ENCODE results near the gene ZNF431. TPM values are rescaled to one million over a fixed set of nuclear protein-coding genes. Genes with fewer than 3 reads are reported as not detected.

ZNF431 gene
- total and polyA plus RNA-seq, 9 donors: 11.7 to 52.2 (median 30.5) TPM

GRCh38 chr19:21158523-21159135 is 16.8 kb downstream of the ZNF431 start:
- no peak for DNase-seq
- TF ChIP-seq, protein P1, sequence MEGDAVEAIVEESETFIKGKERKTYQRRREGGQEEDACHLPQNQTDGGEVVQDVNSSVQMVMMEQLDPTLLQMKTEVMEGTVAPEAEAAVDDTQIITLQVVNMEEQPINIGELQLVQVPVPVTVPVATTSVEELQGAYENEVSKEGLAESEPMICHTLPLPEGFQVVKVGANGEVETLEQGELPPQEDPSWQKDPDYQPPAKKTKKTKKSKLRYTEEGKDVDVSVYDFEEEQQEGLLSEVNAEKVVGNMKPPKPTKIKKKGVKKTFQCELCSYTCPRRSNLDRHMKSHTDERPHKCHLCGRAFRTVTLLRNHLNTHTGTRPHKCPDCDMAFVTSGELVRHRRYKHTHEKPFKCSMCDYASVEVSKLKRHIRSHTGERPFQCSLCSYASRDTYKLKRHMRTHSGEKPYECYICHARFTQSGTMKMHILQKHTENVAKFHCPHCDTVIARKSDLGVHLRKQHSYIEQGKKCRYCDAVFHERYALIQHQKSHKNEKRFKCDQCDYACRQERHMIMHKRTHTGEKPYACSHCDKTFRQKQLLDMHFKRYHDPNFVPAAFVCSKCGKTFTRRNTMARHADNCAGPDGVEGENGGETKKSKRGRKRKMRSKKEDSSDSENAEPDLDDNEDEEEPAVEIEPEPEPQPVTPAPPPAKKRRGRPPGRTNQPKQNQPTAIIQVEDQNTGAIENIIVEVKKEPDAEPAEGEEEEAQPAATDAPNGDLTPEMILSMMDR (IDR thresholded peaks at IDR 0.05): no peak
- TF ChIP-seq POLR2A (IDR thresholded peaks at IDR 0.05) (no peak), EP300 (IDR thresholded peaks at IDR 0.05) (no peak)
- Histone ChIP-seq H3K4me1 (ENCODE audit: insufficient read depth) (peaks cover 6% of the 10 kb centered on the region), H3K27me3 (no peaks in the 10 kb centered on the region), H3K4me3 (no peak overlapping the region), H3K9me3 (no peaks in the 10 kb centered on the region), H3K36me3 (no peaks in the 10 kb centered on the region), H3K27ac (no peak overlapping the region)
- WGBS, 3 donors: 41 to 85% (median 81%) methylated on average over 1 of the region's 1 CpG
- intact Hi-C loops (cut with DNase I): no loop called here

- 97 to 99% (median 98%) methylated on average over 5 of the region's 5 CpGs for WGBS, 3 donors
- no peak overlapping the region for H3K4me3 ChIP-seq
- no peaks in the 10 kb centered on the region for H3K36me3 ChIP-seq
- H3K27me3 ChIP-seq: no peaks in the 10 kb centered on the region
- H3K27ac ChIP-seq: no peak overlapping the region
- H3K4me1 ChIP-seq (ENCODE audit: insufficient read depth): peaks cover 4% of the 10 kb centered on the region
- TF ChIP-seq EP300 (IDR thresholded peaks at IDR 0.05) (no peak), POLR2A (IDR thresholded peaks at IDR 0.05) (no peak)
- TF ChIP-seq, protein P1 (IDR thresholded peaks at IDR 0.05): no peak
- DNase-seq: no peak
- intact Hi-C loops (cut with DNase I): no loop called here
- no peaks in the 10 kb centered on the region for H3K9me3 ChIP-seq
These were observed 22.7 kb downstream of the ZNF431 start for GRCh38 chr19:21164541-21164940.

GRCh38 chr19:21166436-21166835 is 24.6 kb downstream of the ZNF431 start:
- H3K27me3 ChIP-seq: no peaks in the 10 kb centered on the region
- TF ChIP-seq EP300 (IDR thresholded peaks at IDR 0.05): no peak
- TF ChIP-seq, protein P1 (IDR thresholded peaks at IDR 0.05): no peak
- no peak for TF ChIP-seq POLR2A (IDR thresholded peaks at IDR 0.05)
- WGBS, 3 donors: 80 to 93% (median 90%) methylated on average over 2 of the region's 2 CpGs
- DNase-seq: no peak
- intact Hi-C loops (cut with DNase I): no loop called here
- peaks cover 5% of the 10 kb centered on the region for H3K4me1 ChIP-seq (ENCODE audit: insufficient read depth)
- no peak overlapping the region for H3K4me3 ChIP-seq
- no peaks in the 10 kb centered on the region for H3K9me3 ChIP-seq
- no peak overlapping the region for H3K27ac ChIP-seq
- H3K36me3 ChIP-seq: no peaks in the 10 kb centered on the region

DNA sequence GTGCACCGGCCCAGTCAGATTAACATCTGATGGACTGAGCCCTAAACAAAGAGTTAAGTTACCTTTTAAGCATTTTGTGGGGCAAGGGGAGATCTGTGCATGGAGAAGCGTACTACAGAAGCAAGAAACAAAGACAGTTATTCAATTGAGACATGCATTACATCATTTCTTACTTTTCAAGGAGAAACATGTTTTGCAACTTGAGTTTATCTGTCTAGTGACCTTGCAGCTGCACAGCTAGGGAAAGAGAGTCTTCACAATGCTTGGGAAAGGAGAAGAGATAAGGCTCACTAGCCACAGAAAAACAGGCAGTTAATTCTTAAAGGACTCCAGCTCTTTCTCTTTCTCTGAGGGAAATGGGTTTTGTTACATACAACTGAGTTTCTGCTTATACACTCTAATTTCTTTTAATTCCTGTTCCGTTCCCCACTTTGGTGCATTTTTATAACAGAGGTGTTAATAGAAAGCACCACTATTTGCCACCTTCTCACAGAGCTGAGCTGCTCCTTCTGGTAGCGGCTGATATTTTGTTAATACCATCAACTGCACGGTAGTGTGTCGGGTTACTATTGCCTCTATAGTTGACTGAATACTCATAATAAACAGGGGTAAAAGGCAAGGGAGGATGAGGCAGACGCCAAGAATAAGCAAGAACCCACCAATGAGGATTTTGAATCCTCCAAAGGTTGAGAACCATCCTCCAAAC is 55.9 kb downstream of the ZNF431 start:
- no peaks in the 10 kb centered on the region for H3K27me3 ChIP-seq
- intact Hi-C loops (cut with DNase I): no loop called here
- H3K4me3 ChIP-seq: no peak overlapping the region
- no peaks in the 10 kb centered on the region for H3K36me3 ChIP-seq
- peak in 2 of 5 donors; percentile 44 to 55 for DNase-seq
- 7 to 22% (median 9%) methylated on average over 7 of the region's 7 CpGs for WGBS, 3 donors
- H3K4me1 ChIP-seq (ENCODE audit: insufficient read depth): peaks cover 18% of the 10 kb centered on the region
- peak overlapping the region in 1 of 2 donors; percentile 84 for H3K27ac ChIP-seq
- H3K9me3 ChIP-seq: no peaks in the 10 kb centered on the region
- TF ChIP-seq, protein P1 (IDR thresholded peaks at IDR 0.05): no peak
- TF ChIP-seq POLR2A (IDR thresholded peaks at IDR 0.05) (no peak), EP300 (IDR thresholded peaks at IDR 0.05) (no peak)
